IMR-90 (cell line): ENCODE data around the gene NAA80.

Source experiments
- BHLHE40 ChIP-seq: fragments of 150-350 bp; IDR thresholded peaks from 2 replicates; pipeline ENCODE4 v1.6.1; 2016; ENCODE audit warnings: mild to moderate bottlenecking, low read depth, low read length
- CEBPB ChIP-seq: IDR thresholded peaks from 2 replicates; pipeline ENCODE4 v1.6.1; 2012; ENCODE audit warnings: low read depth, low read length, improper control_type of control experiment
- CTCF ChIP-seq: conservative IDR thresholded peaks from 2 replicates; pipeline ENCODE4 v1.5.1; 2012; ENCODE audit warnings: mild to moderate bottlenecking, low read depth, low read length, improper control_type of control experiment
- FOS ChIP-seq: fragments of 150-350 bp; IDR thresholded peaks from 2 replicates; pipeline ENCODE4 v1.6.1; 2016; ENCODE audit warnings: low read depth, low read length
- MAFK ChIP-seq: IDR thresholded peaks from 2 replicates; pipeline ENCODE4 v1.6.1; 2012; ENCODE audit warnings: low read depth, low read length, improper control_type of control experiment
- MAZ ChIP-seq: IDR thresholded peaks from 2 replicates; pipeline ENCODE4 v1.6.1; 2012; ENCODE audit warnings: low read depth, mild to moderate bottlenecking, low read length, improper control_type of control experiment, moderate library complexity, borderline replicate concordance
- MXI1 ChIP-seq: IDR thresholded peaks from 2 replicates; pipeline ENCODE4 v1.6.1; 2012; ENCODE audit warnings: low read depth, mild to moderate bottlenecking, low read length, moderate library complexity, borderline replicate concordance
- POLR2A ChIP-seq: IDR thresholded peaks from 2 replicates; pipeline ENCODE4 v1.6.1; 2012; ENCODE audit warnings: mild to moderate bottlenecking, low read depth, low read length
- RAD21 ChIP-seq: IDR thresholded peaks from 2 replicates; pipeline ENCODE4 v1.6.1; 2012; ENCODE audit warnings: low read length, improper control_type of control experiment
- RFX5 ChIP-seq: IDR thresholded peaks from 2 replicates; pipeline ENCODE4 v1.8.0; 2012; ENCODE audit warnings: low read depth, mild to moderate bottlenecking, low read length, moderate library complexity
- SMC3 ChIP-seq: fragments of 150-350 bp; IDR thresholded peaks from 2 replicates; pipeline ENCODE4 v1.6.1; 2016; ENCODE audit warnings: low read depth, mild to moderate bottlenecking, antibody characterized with exemption, low read length, moderate library complexity
- USF2 ChIP-seq: fragments of 150-350 bp; IDR thresholded peaks from 2 replicates; pipeline ENCODE4 v1.6.1; 2017; ENCODE audit warnings: mild to moderate bottlenecking, antibody characterized with exemption, low read length, low read depth
- TF ChIP-seq, protein P1 (sequence below): fragments of 150-350 bp; IDR thresholded peaks from 2 replicates; pipeline ENCODE4 v1.6.1; 2016; ENCODE audit warnings: low read depth, mild to moderate bottlenecking, low read length, moderate library complexity, borderline replicate concordance

DNA sequence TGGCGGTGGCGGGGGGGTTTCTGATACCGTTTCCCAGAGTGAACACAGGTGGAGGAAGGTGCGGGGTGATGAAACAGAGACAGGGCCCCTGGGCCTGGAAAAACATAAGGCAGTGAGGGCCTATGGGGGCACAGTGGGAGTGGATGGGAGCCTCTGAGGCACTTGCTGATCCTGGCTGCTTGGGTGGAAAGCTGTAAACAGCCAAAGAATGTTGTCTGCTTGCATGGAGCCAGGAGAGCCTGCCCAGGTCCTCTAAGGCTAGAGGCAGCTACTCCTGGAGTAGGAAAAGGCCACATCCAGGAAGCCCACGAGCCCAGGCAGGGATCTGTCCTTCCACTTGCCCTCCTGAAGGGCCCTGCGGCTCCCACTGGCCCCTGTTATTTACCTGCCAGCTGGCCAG lies 33.2 kb downstream of the NAA80 start:
- no peak for TF ChIP-seq MXI1
- TF ChIP-seq CTCF: no peak
- no peak for TF ChIP-seq POLR2A
- TF ChIP-seq FOS: no peak
- TF ChIP-seq SMC3: no peak
- TF ChIP-seq MAZ: no peak
- no peak for TF ChIP-seq RAD21
- no peak for TF ChIP-seq MAFK
- TF ChIP-seq CEBPB: no peak
- no peak for TF ChIP-seq RFX5
- TF ChIP-seq, protein P1, sequence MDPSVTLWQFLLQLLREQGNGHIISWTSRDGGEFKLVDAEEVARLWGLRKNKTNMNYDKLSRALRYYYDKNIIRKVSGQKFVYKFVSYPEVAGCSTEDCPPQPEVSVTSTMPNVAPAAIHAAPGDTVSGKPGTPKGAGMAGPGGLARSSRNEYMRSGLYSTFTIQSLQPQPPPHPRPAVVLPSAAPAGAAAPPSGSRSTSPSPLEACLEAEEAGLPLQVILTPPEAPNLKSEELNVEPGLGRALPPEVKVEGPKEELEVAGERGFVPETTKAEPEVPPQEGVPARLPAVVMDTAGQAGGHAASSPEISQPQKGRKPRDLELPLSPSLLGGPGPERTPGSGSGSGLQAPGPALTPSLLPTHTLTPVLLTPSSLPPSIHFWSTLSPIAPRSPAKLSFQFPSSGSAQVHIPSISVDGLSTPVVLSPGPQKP: no peak
- no peak for TF ChIP-seq USF2
- no peak for TF ChIP-seq BHLHE40
